H54 (cell line): Measurements from ENCODE around the gene PIP4K2B.
A peak's percentile ranks its signal among the peaks of the same experiment; 100 is the strongest.
"Not testable (repeated sequence)": the region's sequence is repeated elsewhere in the genome, so short reads cannot be mapped to it uniquely, and the experiment has no call there.

Experiments used
- DNase-seq: peaks from one replicate; pipeline ENCODE4 v3.0.0; 2011; ENCODE audit warnings: low spot score, mixed read lengths; ENCODE audit not compliant: insufficient read length
- FAIRE-seq: peaks from 3 replicates; lab custom pipeline; 2011; peaks lifted over from hg19 to GRCh38; lab: Jason Lieb, UNC
- POLR2A ChIP-seq: IDR thresholded peaks from 2 replicates; pipeline ENCODE4 v1.6.1; 2011; ENCODE audit warnings: low read depth, mild to moderate bottlenecking, low read length

Gene PIP4K2B

DNA sequence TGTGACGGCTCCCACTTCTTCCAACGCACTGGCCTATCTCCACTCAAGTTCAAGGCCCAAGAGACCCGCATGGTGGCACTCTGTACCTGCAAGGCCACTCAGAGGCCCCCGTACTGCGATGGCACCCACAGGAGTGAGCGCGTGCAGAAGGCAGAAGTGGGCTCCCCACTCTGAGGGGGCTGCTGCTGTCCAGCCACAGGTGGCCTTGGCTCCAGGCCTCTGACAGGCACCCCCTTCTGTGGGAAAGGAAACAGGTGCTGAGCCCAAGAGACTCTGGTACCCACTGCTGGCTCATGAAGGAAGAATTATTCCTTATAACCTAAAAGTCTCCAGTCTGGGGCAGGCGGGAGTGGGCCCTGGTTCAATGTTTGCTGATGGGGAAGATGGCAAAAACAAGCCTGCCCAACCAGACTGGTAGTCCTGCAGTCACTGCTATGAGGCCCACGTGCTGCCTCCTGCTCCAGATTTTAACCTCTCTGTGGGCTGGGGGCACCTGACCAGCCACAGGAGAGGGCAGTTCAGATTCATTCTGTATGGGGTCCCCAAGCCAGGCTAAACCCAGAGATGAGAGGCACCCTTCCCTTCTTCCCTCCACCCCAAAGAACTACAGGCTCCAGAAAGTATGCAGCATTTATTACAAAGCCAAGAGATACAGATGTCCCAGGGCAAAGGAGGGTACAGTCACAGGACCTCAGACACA lies 65.9 kb downstream of the PIP4K2B start:
- TF ChIP-seq POLR2A, result no peak
- FAIRE-seq (no peak), DNase-seq (no peak)

DNA sequence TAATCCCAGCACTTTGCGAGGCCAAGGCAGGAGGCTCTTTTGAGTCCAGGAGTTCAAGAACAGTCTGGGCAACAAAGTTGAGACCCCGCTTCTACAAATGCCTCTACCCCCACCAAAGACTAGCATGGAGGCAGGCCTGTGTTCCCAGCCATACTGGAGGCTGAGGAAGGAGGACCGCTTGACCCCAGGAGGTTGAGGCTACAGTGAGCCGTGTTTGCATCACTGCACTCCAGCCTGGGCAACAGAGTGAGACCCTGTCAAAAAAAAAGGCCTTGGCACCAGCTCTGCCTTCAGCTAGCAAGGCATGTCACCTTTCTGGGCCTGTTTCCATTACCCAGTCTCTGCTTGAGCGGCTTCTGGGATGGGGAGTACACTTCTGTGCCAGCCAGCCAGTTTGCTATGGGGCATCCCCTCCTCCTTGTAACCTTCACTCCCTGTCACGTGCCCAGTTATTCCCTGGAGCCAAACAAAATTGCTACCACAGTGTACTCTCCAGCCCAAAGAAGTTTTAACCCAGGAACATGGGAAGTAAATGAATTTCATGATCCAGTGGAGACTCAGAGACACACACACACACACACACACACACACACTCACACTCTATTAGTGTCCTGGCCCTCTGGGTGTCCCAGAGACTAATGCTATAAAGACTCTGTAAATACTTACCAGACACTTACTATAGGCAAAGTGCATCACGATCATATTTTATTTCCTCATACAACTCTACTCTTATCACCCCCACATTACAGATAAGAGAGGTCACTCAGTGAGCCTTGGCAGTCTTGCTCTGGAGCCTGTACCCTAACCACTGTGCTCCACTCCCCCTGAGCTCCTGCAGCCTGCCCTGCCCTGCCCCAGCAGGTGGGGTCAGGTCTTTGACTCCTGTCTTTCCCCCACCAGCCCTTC lies 66.7 kb downstream of the PIP4K2B start:
- DNase-seq, result no peak
- FAIRE-seq, result no peak
- no peak for TF ChIP-seq POLR2A

DNA sequence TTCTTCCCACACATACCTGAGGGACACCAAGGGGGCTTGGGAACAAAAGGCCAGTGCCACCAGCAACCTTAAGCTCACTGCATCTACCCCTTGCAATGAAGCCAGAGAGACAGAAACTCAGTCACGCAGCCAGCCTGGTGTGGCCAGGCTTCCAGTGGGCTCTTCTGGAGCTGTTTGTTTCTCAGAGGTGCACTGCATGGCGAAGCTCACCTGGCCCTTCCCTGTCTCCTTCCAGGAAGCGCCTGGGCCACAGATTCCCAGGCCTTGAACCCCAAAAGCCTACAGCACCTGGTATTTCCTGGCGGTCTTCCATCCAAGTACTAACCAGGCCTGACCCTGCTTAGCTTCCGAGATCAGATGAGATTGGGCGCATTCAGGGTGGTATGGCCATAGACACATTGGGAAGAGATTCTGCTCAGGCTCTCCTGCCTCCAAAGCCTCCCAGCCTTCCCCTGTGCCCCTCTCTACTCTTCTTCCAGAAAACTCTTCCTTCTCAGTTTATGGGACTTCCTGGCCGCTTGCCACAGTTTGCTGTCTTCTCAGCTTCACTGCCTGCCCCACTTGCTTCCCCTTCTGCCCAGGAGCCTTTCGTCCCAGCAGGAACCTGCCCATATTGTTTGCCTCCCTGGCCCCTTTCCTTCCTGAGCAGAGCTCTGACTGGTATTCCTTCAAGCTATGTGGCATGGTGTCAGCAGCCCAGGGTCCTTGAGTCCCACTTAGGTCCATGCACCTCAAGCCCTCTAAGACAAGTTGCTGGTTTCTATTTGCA lies 67.6 kb downstream of the PIP4K2B start:
- TF ChIP-seq POLR2A, result no peak
- DNase-seq (no peak), FAIRE-seq (no peak)

DNA sequence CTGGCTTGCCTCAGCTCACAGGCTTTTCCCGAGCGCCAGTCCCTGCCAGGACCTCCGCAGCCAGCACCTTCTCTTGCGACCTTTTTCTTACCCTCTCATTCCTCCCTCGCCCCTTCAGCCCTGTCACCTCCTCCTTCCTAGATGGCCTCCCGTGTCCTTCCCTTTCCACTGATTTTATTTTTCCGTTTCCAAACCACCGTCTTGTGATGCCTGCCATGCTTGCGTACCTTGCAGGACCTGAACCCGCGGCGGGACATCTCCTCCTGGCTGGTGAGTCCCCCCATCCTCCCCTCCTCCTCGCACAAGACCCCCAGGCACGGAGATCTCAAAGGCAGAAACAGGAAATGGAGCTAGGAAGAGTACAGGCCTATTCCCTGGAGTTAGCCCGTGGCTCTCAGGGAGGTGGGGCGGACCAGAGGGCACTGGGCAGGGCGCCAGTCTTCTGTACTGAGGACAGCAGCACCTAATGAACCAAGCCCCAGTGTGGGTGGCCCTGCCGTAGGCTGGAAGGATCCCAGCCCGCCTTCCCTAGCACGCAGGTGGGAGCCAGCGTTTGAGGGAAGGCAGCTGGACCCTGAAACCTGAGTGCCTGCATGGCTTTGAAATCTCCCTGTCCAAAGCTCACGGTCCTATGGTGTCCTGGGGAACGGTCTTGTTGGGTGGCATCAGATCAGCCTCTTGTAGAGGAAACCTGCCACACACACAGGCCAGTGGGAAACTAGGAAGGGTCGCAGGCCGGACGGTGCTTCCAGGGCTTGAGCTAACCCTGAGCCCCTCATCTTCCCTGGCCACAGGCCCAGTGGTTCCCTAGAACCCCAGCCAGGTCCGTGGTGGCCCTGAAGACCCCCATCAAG lies 68.6 kb downstream of the PIP4K2B start:
- no peak for FAIRE-seq
- TF ChIP-seq POLR2A, result peak; percentile 33
- DNase-seq, result peak; percentile 77

DNA sequence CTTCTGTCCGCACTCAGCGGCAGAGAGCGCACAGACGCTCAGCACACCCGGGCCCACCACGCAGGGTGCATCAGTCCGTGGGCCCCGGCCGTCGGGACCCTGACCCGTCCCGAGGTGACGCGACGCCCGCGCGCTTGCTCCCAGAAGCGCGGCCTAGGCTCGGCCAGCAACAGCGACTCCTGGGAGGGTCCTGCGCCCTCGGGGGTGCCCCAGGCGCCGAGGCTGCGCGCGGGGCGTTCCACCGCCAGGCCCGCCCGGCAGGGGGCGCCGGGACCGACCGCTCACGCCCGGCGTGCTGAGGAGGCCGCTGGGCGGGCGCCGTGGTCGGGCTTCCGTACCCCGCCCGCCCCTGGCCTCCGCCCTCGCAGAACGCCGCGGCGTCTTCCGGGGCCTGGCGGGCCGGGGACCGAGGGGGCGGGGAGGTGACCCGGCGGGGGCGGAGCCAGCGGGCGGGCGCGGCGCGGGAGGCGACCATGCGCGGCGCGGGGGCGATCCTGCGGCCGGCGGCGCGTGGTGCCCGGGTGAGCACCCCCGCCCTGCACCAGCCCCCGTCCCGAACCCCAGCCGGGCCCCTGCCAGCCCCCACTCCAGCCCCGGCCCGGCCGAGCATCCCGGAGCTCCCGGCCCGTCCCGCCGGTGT lies 69.3 kb downstream of the PIP4K2B start, which contains the start of gene CISD3:
CISD3 (plus strand) TSS at position 456 of the 640 bp plus-strand sequence; CDS start at position 474, 18 bp downstream.
- FAIRE-seq, result no peak
- DNase-seq, result peak; percentile 92
- peak; percentile 25; the same call in 1 of the 2 replicates for TF ChIP-seq POLR2A

DNA sequence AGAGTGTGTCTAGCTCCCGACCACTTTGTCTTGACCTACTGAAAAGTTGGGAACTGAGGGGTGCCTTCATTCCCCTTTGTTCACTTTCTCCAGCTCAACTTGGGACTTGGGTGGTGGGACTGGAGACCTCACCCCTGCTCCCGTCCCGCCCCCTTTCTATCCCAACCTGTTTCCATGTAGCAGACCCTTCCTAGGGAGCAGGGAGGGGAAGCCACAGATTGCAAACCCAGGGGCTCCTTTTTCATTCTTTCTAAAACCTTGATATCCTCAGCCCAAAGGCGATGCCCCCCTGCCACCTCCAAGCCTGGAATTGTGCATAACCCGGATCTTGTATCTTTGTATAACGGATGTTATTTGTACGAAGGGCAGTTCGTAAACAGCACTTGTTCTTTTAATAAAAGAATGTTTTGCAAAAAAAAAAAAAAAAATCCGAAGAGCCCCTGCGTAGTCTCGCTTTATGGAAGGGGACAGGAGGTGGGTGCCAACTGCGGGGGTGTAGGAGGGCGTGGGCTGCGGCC lies 69.9 kb downstream of the PIP4K2B start:
- no peak for TF ChIP-seq POLR2A
- DNase-seq (no peak), FAIRE-seq (no peak)

DNA sequence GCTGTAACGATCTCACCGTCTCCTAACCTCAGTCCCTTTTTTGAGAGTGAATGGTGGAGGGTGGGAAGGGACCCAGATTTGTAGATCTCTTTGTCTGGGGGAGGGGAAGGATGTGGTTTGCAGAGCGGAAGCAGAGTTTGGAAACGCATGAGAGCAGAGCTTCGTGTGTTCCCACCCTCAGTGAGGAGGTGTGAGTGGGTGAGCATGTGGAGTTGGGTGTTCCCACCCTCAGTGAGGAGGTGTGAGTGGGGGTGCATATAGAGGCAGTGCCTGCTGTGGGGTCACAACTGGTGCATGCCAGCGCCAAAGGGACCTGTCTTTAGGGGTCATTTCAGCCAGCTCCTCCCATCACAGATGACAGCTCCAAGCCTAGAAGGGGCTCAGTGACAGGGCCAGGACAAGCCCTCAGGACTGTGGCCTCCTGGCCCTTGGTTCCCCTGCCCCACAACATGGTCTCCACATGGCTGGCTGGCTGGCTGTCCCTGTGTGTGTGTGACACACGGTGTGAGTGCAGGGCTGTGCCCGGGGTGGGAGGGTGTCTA lies 71.0 kb downstream of the PIP4K2B start:
- FAIRE-seq (no peak), DNase-seq (no peak)
- no peak for TF ChIP-seq POLR2A

DNA sequence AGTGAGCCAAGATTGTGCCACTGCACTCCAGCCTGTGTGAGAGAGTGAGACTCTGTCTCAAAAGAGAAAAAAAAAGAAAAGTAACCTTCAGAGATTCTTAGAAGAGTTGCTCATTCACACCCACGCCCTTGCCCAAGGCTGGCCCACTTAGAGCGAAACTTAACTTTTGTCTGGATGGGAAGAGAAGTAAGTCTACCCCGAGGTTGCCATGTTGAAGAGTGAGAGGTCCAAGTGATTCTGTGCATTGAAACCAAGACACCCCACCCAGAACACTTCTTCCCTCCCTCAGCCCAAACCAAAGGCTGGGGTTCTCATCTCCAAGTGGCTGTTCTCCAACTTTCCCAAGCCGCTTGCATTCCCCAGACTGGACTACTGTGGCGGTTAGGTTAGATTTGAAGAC lies 71.6 kb downstream of the PIP4K2B start:
- TF ChIP-seq POLR2A, result no peak
- DNase-seq, result no peak
- FAIRE-seq, result no peak

DNA sequence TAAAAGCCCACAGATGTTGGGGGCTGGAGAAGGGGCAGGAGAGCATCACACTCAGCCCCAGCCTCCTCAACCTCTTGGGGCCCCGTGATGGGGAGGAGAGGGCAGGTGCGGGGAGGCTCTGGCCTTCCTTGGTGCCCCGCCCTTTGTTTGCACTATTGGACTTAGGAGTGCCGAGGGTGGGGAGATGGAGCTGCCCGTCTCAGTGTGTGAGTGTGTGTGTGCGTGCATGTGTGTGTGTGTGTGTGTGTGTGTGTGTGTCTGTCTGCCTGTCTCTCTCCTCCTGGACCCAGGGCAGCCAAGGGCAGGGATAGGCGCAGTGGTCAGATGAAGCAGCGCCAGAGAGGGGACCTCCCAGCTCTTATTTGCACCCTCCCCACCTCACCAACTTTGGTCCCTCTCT lies 73.2 kb downstream of the PIP4K2B start:
- FAIRE-seq, DNase-seq: not testable (repeated sequence)

DNA sequence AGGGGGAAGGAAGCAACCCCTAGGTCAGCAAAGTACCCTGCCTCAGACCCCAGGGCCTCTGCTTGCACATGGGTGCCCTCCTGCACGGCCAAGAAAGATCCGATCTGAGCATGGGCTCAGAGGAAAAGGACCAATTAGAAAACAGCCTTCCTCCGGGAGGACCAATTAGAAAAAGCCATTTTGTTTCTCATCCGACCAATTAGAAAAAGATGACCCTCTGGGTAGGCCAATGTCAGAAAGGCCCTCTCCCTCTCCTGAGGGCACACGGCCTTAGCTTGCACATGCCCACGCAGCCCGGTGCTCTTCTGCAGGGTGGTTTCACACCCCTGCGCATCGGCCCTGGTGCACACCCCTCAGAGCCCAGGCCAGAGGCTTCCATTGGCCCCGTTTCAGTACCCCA lies 74.3 kb downstream of the PIP4K2B start:
- no peak for DNase-seq
- TF ChIP-seq POLR2A, result no peak
- FAIRE-seq, result no peak

DNA sequence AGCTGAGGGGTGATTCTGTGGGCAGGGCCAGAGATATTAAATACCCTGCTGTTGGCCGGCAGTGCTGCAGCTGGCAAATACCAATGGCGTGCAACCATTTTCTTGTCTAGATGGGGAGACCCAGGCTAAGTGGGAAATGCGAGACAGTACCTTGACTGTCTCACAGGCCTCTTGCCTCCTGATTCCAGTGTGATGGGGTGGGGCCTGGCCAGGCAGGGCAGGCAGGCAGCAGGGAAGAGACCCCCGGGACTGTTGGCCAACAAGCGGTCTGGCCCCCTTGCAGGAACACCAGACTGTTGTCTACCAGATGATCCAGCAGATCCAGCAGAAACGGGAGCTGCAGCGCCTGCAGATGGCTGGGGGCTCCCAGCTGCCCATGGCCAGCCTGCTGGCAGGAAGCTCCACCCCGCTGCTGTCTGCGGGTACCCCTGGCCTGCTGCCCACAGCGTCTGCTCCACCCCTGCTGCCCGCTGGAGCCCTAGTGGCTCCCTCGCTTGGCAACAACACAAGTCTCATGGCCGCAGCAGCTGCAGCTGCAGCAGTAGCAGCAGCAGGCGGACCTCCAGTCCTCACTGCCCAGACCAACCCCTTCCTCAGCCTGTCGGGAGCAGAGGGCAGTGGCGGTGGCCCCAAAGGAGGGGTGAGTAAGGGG lies 74.9 kb downstream of the PIP4K2B start:
- FAIRE-seq (no peak), DNase-seq (peak; percentile 85)
- TF ChIP-seq POLR2A, result no peak
